Activated CD8-positive, alpha-beta T cell treated with anti-CD3 and anti-CD28 coated beads, Interleukin-2, amount 10 ng/mL, durations not matched to agents 7 days and 5 days (primary cell): ENCODE data around the gene PLSCR2. TPM values are rescaled to one million over a fixed set of nuclear protein-coding genes. Genes with fewer than 3 reads are reported as not detected.
A peak's percentile ranks its signal among the peaks of the same experiment; 100 is the strongest.
"Not testable (repeated sequence)": the region's sequence is repeated elsewhere in the genome, so short reads cannot be mapped to it uniquely, and the experiment has no call there.

ENCODE experiments used
- ATAC-seq: fragments of 150-1000 bp; cut with Tn5 transposase; one replicate; pipeline ENCODE4 v1.10.0; 2021; ENCODE audit warnings: moderate library complexity
- CTCF ChIA-PET: fragments of 350-600 bp; sonication (Branson Sonifier 250); formaldehyde crosslinking; loops from one replicate; lab custom pipeline; 2021; ENCODE audit warnings: antibody characterized with exemption; lab: Charles Lee
- POLR2A ChIA-PET: fragments of 350-600 bp; sonication (Branson Sonifier 250); formaldehyde crosslinking; loops from one replicate; lab custom pipeline; 2021; ENCODE audit warnings: antibody characterized with exemption; lab: Charles Lee
- DNase-seq: peaks from one replicate; pipeline ENCODE4 v3.0.0-alpha.2; 2020
- H3K27ac Mint-ChIP-seq: one replicate; pipeline ENCODE4 v1.8.0; 2021; ENCODE audit warnings: mild to moderate bottlenecking, mixed read lengths
- H3K27me3 Mint-ChIP-seq: one replicate; pipeline ENCODE4 v1.8.0; 2021; ENCODE audit warnings: low read depth, mixed read lengths
- H3K36me3 Mint-ChIP-seq: one replicate; pipeline ENCODE4 v1.8.0; 2021; ENCODE audit warnings: low read depth, mixed read lengths
- H3K4me1 Mint-ChIP-seq: one replicate; pipeline ENCODE4 v1.8.0; 2021; ENCODE audit warnings: low read depth, mixed read lengths
- H3K4me3 Mint-ChIP-seq: one replicate; pipeline ENCODE4 v1.8.0; 2021; ENCODE audit warnings: mild to moderate bottlenecking, mixed read lengths
- H3K9me3 Mint-ChIP-seq: one replicate; pipeline ENCODE4 v1.8.0; 2022; ENCODE audit warnings: mixed read lengths; ENCODE audit not compliant: insufficient read depth
- total RNA-seq, 2 experiments: library from RNA; stranded (reverse); gene quantifications; one replicate each; pipeline ENCODE4 v1.2.3, GENCODE V29; 2021

Gene PLSCR2
- total RNA-seq, 2 experiments from 2014 or later: not detected

GRCh38 chr3:146501752-146502151 lies 32.4 kb upstream of the PLSCR2 start:
- Mint-ChIP-seq H3K4me3 (no peak overlapping the region), H3K4me1 (peaks cover 39% of the 10 kb centered on the region)

DNA sequence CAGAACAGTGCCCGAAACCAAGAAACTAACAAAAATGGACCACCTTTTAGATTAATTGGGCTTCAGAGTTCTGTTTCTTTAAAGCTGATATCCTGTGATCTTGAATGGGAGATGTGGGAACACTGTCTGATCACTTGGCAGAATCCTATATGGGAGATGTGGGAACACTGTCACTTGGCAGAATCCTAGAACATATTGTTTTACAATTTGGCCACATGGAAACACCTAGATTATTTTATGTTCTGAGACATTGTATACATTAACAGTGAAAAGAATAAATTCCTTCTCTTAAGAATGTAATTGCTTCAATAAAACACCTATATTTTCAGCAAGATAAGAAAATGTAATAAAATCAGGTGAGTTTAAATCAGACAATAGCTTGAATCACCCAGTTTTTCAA lies 30.3 kb upstream of the PLSCR2 start:
- H3K36me3 Mint-ChIP-seq: peaks cover 26% of the 10 kb centered on the region
- peaks cover 2% of the 10 kb centered on the region for H3K27me3 Mint-ChIP-seq
- ChIA-PET CTCF (interaction anchor here (1.2 kb wide), 1 partner anchor 19 kb away, joined by 3 read pairs; no protein-coding TSS in a partner anchor), POLR2A (no interaction called here)
- no peaks in the 10 kb centered on the region for H3K9me3 Mint-ChIP-seq
- peaks cover 36% of the 10 kb centered on the region for H3K4me1 Mint-ChIP-seq
- DNase-seq (no peak), ATAC-seq (no peak)
- H3K27ac Mint-ChIP-seq: no peak overlapping the region
- no peak overlapping the region for H3K4me3 Mint-ChIP-seq

More at GRCh38 chr3:146501752-146502151, 32.4 kb upstream of the PLSCR2 start:
- Mint-ChIP-seq H3K27me3 (no peaks in the 10 kb centered on the region), H3K27ac (no peak overlapping the region), H3K9me3 (no peaks in the 10 kb centered on the region), H3K36me3 (peaks cover 22% of the 10 kb centered on the region)
- CTCF ChIA-PET: no interaction called here
- POLR2A ChIA-PET: no interaction called here
- no peak for ATAC-seq
- no peak for DNase-seq

DNA sequence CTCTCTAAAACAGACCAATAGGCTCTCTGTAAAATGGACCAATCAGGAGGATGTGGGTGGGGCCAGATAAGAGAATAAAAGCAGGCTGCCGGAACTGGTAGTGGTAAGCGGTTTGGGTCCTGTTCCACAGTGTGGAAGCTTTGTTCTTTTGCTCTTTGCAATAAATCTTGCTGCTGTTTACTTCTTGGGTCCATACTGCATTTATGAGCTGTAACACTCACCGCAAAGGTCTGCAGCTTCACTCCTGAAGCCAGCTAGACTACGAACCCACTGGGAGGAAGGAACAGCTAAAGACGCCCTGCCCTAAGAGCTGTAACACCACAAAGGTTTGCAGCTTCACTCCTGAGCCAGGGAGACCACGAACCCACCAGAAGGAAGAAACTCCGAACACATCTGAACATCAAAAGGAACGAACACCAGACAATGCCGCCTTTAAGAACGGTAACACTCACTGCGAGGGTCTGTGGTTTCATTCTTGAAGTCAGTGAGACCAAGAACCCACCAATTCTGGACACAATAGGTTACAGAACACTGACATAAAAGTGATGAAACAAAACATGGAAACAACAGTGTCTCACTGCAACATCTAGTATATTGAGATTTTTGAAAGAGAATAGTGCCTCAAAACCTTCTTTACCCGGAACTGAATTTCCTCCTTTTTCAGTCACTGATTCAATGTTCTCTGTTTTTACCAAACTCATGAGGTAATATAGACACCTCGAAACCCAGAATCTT lies 28.8 kb upstream of the PLSCR2 start:
- no peaks in the 10 kb centered on the region for H3K9me3 Mint-ChIP-seq
- ChIA-PET CTCF (no interaction called here), POLR2A (interaction anchor here (0.6 to 3.1 kb wide), 6 partner anchors 20 to 84 kb away, joined by 3 to 38 read pairs (median 3); partner anchors contain the start of genes PLSCR1 and PLSCR2)
- H3K4me3 Mint-ChIP-seq: peak overlapping the region; percentile 70
- DNase-seq (peak; percentile 85), ATAC-seq (peak; percentile 86)
- peaks cover 24% of the 10 kb centered on the region for H3K36me3 Mint-ChIP-seq
- peaks cover 2% of the 10 kb centered on the region for H3K27me3 Mint-ChIP-seq
- peaks cover 30% of the 10 kb centered on the region for H3K4me1 Mint-ChIP-seq
- peak overlapping the region; percentile 97 for H3K27ac Mint-ChIP-seq

GRCh38 chr3:146497145-146497843 lies 27.9 kb upstream of the PLSCR2 start:
- Mint-ChIP-seq H3K4me1 (peaks cover 30% of the 10 kb centered on the region), H3K27ac (peak overlapping the region; percentile 97), H3K36me3 (peaks cover 15% of the 10 kb centered on the region)
- H3K9me3 Mint-ChIP-seq, DNase-seq, ATAC-seq, H3K4me3 Mint-ChIP-seq, CTCF ChIA-PET, H3K27me3 Mint-ChIP-seq: not testable (repeated sequence)
- POLR2A ChIA-PET: interaction anchor here (1.2 to 3.1 kb wide), 4 partner anchors 21 to 54 kb away, joined by 3 to 38 read pairs (median 4); partner anchors contain the start of gene PLSCR1

DNA sequence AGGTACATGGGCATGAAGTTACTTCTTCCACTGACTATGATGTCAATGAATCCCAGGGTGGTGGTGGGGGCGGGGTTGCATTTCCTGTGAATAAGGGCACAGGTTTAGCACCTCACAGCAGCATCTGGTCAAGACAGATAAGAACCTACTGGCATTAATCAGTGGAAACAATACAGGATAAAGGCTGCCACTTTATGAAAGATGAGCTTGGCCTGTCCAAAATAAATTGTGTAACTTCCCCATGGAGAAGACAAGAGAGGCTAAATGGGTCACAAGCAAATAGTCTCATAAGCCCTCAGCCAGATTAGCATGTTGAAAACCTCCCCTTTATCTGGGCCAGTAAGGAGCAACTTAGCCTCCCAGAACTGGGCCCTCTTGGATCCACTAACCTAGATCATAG lies 27.4 kb upstream of the PLSCR2 start:
- no peak overlapping the region for H3K4me3 Mint-ChIP-seq
- DNase-seq: no peak
- CTCF ChIA-PET: no interaction called here
- ATAC-seq: no peak
- H3K27me3 Mint-ChIP-seq: peaks cover 12% of the 10 kb centered on the region
- H3K27ac Mint-ChIP-seq: no peak overlapping the region
- H3K4me1 Mint-ChIP-seq: peaks cover 29% of the 10 kb centered on the region
- H3K36me3 Mint-ChIP-seq: peaks cover 14% of the 10 kb centered on the region
- POLR2A ChIA-PET: interaction anchor here (1.2 to 3.1 kb wide), 2 partner anchors 46 to 51 kb away, joined by 3 to 38 read pairs; partner anchors contain the start of gene PLSCR1
- peaks cover 7% of the 10 kb centered on the region for H3K9me3 Mint-ChIP-seq

DNA sequence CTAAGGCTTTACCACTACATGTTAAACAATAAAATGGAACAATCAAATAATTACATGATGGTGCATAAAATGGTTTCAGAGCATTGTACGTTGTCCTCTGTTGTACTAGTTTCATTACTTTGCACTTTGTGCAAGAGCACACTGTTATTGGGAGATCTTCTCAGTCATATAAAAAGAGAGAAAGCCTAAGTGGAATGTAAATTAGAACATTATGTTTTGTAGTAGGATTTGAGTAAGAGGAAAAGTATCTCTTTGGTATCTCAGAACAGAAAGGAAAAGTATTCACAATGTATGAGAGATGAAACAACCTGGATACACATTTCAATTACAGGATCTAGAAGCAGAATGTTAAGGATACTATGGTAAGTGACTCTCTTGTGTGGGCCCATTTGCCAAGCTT lies 26.9 kb upstream of the PLSCR2 start:
- no peak for DNase-seq
- Mint-ChIP-seq H3K27ac (peak overlapping the region; percentile 40), H3K4me1 (peaks cover 25% of the 10 kb centered on the region), H3K4me3 (no peak overlapping the region), H3K9me3 (peaks cover 7% of the 10 kb centered on the region), H3K27me3 (peaks cover 13% of the 10 kb centered on the region), H3K36me3 (peaks cover 14% of the 10 kb centered on the region)
- no peak for ATAC-seq
- POLR2A ChIA-PET: interaction anchor here (3.1 kb wide), 1 partner anchor 47 kb away, joined by 38 read pairs; the partner anchor contains the start of gene PLSCR1
- CTCF ChIA-PET: no interaction called here

DNA sequence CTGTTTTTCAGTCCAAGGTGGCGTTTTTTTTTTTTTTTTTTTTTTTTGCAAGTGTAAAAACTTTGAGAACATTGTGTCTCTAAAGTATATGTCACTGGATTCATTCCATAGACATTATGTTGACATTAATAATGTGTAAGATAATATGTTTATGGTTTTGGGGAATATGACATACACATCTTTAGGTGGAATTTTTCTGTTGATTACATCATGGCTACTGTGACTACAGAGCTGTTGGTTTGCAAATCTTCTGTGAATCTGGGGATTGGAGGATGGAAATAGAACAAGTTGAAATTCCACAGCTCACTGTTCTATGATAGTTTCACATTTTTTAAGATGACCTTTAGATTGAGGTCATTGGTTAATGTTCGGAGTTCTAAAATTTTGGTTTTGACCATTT lies 24.4 kb upstream of the PLSCR2 start:
- ATAC-seq: no peak

GRCh38 chr3:146493221-146493620 lies 23.9 kb upstream of the PLSCR2 start:
- ChIA-PET CTCF (no interaction called here), POLR2A (no interaction called here)
- Mint-ChIP-seq H3K27ac (no peak overlapping the region), H3K27me3 (peaks cover 20% of the 10 kb centered on the region), H3K36me3 (peaks cover 14% of the 10 kb centered on the region), H3K9me3 (peaks cover 7% of the 10 kb centered on the region), H3K4me1 (peaks cover 17% of the 10 kb centered on the region), H3K4me3 (no peak overlapping the region)
- ATAC-seq (no peak), DNase-seq (no peak)

More for the DNA sequence above, 24.4 kb upstream of the PLSCR2 start:
- Mint-ChIP-seq H3K27me3 (peaks cover 20% of the 10 kb centered on the region), H3K4me3 (no peak overlapping the region), H3K9me3 (peaks cover 7% of the 10 kb centered on the region), H3K4me1 (peaks cover 23% of the 10 kb centered on the region), H3K36me3 (peaks cover 14% of the 10 kb centered on the region), H3K27ac (no peak overlapping the region)
- no peak for DNase-seq
- ChIA-PET POLR2A (no interaction called here), CTCF (no interaction called here)

DNA sequence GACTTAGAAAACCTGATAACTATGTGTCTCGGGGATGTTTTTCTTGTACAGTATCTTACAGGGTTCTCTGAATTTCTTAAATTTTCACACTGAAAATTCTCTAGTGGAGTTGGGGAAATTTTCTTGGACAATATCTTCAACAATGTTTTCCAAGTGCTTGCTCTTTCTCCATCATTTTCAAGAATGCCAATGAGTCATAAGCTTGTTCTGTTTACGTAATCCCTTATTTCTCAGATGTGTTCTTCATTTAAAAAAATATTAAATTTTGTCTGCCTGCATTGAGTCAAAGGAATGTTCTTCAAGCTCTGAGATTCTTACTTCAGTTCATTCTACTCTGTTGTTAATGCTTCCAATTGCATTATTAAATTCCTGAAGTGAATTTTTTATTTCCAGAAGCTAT lies 21.9 kb upstream of the PLSCR2 start:
- ATAC-seq (no peak), DNase-seq (no peak)
- H3K27ac Mint-ChIP-seq: no peak overlapping the region
- H3K36me3 Mint-ChIP-seq: peaks cover 5% of the 10 kb centered on the region
- peaks cover 28% of the 10 kb centered on the region for H3K27me3 Mint-ChIP-seq
- POLR2A ChIA-PET: no interaction called here
- CTCF ChIA-PET: no interaction called here
- peaks cover 10% of the 10 kb centered on the region for H3K9me3 Mint-ChIP-seq
- peaks cover 2% of the 10 kb centered on the region for H3K4me1 Mint-ChIP-seq
- no peak overlapping the region for H3K4me3 Mint-ChIP-seq

DNA sequence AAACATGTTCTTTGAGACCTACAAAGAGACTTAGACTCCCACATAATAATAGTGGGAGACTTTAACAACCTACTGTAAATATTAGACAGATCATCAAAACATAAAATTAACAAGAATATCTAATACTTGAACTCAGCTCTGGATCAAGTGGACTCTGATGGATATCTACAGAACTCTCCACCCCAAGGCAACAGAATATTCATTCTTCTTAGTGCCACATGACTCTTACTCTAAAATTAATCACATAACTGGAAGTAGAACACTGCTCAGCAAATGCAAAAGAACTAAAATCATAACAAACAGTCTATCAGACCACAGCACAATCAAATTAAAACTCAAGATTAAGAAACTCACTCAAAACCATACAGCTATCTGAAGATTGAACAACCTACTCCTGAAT lies 15.9 kb upstream of the PLSCR2 start:
- Mint-ChIP-seq H3K4me1 (no peaks in the 10 kb centered on the region), H3K27ac (no peak overlapping the region), H3K4me3 (no peak overlapping the region), H3K27me3 (peaks cover 19% of the 10 kb centered on the region), H3K9me3 (peaks cover 13% of the 10 kb centered on the region), H3K36me3 (peaks cover 3% of the 10 kb centered on the region)
- POLR2A ChIA-PET: no interaction called here
- CTCF ChIA-PET: no interaction called here
- DNase-seq: no peak
- ATAC-seq: no peak

DNA sequence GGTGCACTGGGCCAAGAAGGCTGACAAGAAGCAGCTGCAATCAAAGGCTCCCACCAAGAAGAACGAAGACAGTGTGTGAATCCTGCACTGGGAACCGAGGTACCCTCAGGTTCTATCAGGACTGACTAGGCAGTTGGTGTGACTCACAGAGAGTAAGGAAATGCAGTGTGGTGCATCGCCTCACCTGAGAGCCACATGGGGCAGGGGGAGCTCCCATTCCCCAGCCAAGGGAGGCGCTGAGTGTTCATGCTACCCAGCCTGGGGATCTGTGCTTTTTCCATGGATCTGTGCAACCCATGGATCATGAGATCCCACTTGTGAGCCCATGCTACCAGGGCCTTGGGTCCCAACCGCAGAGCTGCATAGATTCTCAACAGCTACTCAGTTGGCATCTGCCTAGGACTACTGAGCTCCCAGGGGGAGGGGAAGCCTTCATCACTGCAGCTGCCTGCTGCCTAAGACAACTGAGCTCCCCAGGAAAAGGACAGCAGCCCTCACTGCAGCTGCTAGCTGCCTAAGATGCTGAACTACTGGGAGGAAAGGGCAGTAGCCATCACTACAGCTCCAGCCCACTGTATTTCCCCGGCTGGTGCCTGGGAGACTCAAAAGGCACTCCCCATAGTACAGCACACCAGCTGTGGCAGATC lies 6.9 kb upstream of the PLSCR2 start:
- DNase-seq: no peak
- ChIA-PET POLR2A (no interaction called here), CTCF (no interaction called here)
- Mint-ChIP-seq H3K36me3 (no peaks in the 10 kb centered on the region), H3K4me3 (no peak overlapping the region), H3K4me1 (no peaks in the 10 kb centered on the region), H3K9me3 (no peaks in the 10 kb centered on the region), H3K27ac (no peak overlapping the region), H3K27me3 (peaks cover 28% of the 10 kb centered on the region)
- no peak for ATAC-seq
